Hepatocyte (in vitro differentiated cells): ENCODE measurements around the gene NXPE3. TPM values are rescaled to one million over a fixed set of nuclear protein-coding genes. Genes with fewer than 3 reads are reported as not detected.

Source experiments
- DNase-seq: peaks from one replicate; pipeline ENCODE4 v3.0.0-alpha.2; 2016; ENCODE audit warnings: low spot score
- H2AFZ ChIP-seq: fragments of 200-600 bp; sonication (generic); 2 replicates; pipeline ENCODE4 v1.6.0; 2016; ENCODE audit warnings: antibody characterized with exemption, mild to moderate bottlenecking
- H3K27ac ChIP-seq: fragments of 200-600 bp; sonication (generic); 2 replicates; pipeline ENCODE4 v1.5.1; 2016; ENCODE audit warnings: mild to moderate bottlenecking
- H3K27me3 ChIP-seq: fragments of 200-600 bp; sonication (generic); 2 replicates; pipeline ENCODE4 v1.6.1; 2016
- H3K36me3 ChIP-seq: fragments of 200-600 bp; sonication (generic); replicated peaks from 2 replicates; pipeline ENCODE4 v1.5.1; 2016; ENCODE audit warnings: low read depth; ENCODE audit not compliant: insufficient read depth
- H3K4me1 ChIP-seq: fragments of 200-600 bp; sonication (generic); 2 replicates; pipeline ENCODE4 v1.5.1; 2016; ENCODE audit warnings: mild to moderate bottlenecking, moderate library complexity; ENCODE audit not compliant: insufficient read depth
- H3K4me2 ChIP-seq: fragments of 200-600 bp; sonication (generic); 2 replicates; pipeline ENCODE4 v1.6.0; 2016
- H3K4me3 ChIP-seq: fragments of 200-600 bp; sonication (generic); 2 replicates; pipeline ENCODE4 v1.5.1; 2016; ENCODE audit warnings: mild to moderate bottlenecking
- H3K79me2 ChIP-seq: fragments of 200-600 bp; sonication (generic); 2 replicates; pipeline ENCODE4 v1.6.0; 2017; ENCODE audit warnings: mild to moderate bottlenecking
- H3K9me2 ChIP-seq: fragments of 200-600 bp; sonication (generic); replicated peaks from 2 replicates; pipeline ENCODE4 v1.6.0; 2017; ENCODE audit warnings: mild to moderate bottlenecking; ENCODE audit not compliant: insufficient read depth
- H3K9me3 ChIP-seq: fragments of 200-600 bp; sonication (generic); 2 replicates; pipeline ENCODE4 v1.5.1; 2016; ENCODE audit warnings: low read depth, mild to moderate bottlenecking
- H4K20me1 ChIP-seq: fragments of 200-600 bp; sonication (generic); 2 replicates; pipeline ENCODE4 v1.6.0; 2016; ENCODE audit warnings: mild to moderate bottlenecking; ENCODE audit not compliant: insufficient read depth, poor library complexity, severe bottlenecking
- CTCF ChIP-seq: fragments of 200-600 bp; sonication (generic); IDR thresholded peaks from 2 replicates; pipeline ENCODE4 v1.5.1; 2016; ENCODE audit warnings: antibody characterized with exemption, mild to moderate bottlenecking; ENCODE audit not compliant: poor library complexity
- EZH2 ChIP-seq: fragments of 200-600 bp; sonication (generic); IDR thresholded peaks from 2 replicates; pipeline ENCODE4 v1.6.1; 2016; ENCODE audit warnings: antibody characterized with exemption, mild to moderate bottlenecking, borderline replicate concordance
- EZH2phosphoT487 ChIP-seq: fragments of 200-600 bp; sonication (generic); IDR thresholded peaks from one replicate; pipeline ENCODE4 v1.6.1; 2018; ENCODE audit warnings: antibody characterized with exemption, mild to moderate bottlenecking, low read depth, moderate library complexity; ENCODE audit not compliant: unreplicated experiment, severe bottlenecking
- WGBS: methylation state at CpG from one replicate; pipeline ENCODE4 v1.1.6; 2016; ENCODE audit warnings: low lambda C conversion rate; ENCODE audit errors: missing lambda C conversion rate; 5-methylcytosine and 5-hydroxymethylcytosine counted together
- polyA plus RNA-seq: library from polyadenylated mRNA; unstranded; fragments of >200 nt; fragmentation: Nextera tagmentation; extraction: Ambion mirVana; gene quantifications from 2 replicates; pipeline ENCODE4 v1.2.1, GENCODE V29; 2016
- total RNA-seq: library from RNA; depleted of rRNA; stranded (reverse); fragments of >200 nt; gene quantifications from 2 replicates; pipeline ENCODE4 v1.2.3, GENCODE V29; 2014

The NXPE3 gene
- total and polyA plus RNA-seq, 2 experiments from 2014 or later = 5.9 TPM

DNA sequence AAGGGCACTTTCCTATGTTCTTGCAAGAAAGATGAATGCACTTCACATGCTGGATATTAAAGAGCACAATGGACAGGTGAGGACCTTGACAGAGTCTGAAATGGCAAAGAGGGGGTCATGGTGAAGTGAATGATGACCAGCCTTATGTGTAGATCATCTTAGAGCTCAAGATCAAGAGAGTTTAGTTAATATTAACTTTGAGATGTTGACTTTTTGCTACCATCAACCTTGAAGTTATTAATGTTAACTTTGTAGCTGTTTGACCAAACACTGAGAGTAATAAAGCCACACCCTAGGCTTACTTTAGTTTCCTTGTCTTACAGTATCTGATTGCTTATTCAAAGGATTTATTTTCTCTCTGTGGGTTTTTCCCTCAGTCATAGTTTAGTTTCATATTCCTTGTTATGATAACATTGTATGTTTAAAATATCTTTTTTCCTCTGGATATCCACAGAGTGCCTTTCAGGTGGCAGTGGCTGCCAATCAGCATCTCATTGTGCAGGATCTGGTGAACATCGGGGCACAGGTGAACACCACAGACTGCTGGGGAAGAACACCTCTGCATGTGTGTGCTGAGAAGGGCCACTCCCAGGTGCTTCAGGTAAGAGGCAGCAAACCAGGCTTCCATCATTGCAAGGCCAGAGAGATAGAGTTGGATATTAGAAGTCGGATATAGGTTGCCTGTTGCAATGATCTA, 75.7 kb downstream of the NXPE3 start:
- TF ChIP-seq CTCF (no peak), EZH2phosphoT487 (no peak), EZH2 (no peak)
- H3K4me1 ChIP-seq = peaks cover 12% of the 10 kb centered on the region
- peak overlapping the region; percentile 74 for H3K4me2 ChIP-seq
- no peak overlapping the region for H2AFZ ChIP-seq
- H3K4me3 ChIP-seq = no peak overlapping the region
- H3K27ac ChIP-seq = peak overlapping the region; percentile 99
- peaks cover 62% of the 10 kb centered on the region for H4K20me1 ChIP-seq
- no peaks in the 10 kb centered on the region for H3K9me2 ChIP-seq
- H3K27me3 ChIP-seq = no peaks in the 10 kb centered on the region
- H3K9me3 ChIP-seq = no peaks in the 10 kb centered on the region
- H3K79me2 ChIP-seq = peaks cover 64% of the 10 kb centered on the region
- H3K36me3 ChIP-seq = peaks cover 9% of the 10 kb centered on the region
- WGBS = 75% methylated on average over 2 of the region's 2 CpGs
- DNase-seq = no peak

DNA sequence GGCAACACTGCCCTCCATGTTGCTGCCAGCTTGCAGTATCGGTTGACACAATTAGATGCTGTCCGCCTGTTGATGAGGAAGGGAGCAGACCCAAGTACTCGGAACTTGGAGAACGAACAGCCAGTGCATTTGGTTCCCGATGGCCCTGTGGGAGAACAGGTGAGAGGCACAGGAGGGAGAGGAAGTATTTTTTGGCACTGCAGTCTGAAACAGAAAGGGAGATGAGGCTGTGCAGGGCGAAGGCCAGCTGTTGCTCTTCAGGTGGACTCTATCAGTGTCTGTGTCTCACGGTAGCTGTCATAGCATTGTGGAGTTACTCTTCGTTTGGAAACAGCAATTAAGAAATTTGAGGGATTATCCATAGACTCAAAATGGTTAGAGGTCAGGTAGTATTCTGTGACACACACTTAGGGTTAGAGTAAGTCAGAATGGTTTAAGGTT, 78.3 kb downstream of the NXPE3 start:
- Histone ChIP-seq H4K20me1 (peaks cover 38% of the 10 kb centered on the region), H3K4me2 (peak overlapping the region; percentile 74), H3K9me3 (no peaks in the 10 kb centered on the region), H3K27ac (peak overlapping the region; percentile 82), H3K79me2 (peaks cover 38% of the 10 kb centered on the region), H3K27me3 (no peaks in the 10 kb centered on the region), H3K36me3 (peaks cover 9% of the 10 kb centered on the region), H3K4me3 (no peak overlapping the region), H3K9me2 (no peaks in the 10 kb centered on the region), H3K4me1 (peaks cover 12% of the 10 kb centered on the region), H2AFZ (no peak overlapping the region)
- TF ChIP-seq EZH2 (no peak), CTCF (no peak), EZH2phosphoT487 (no peak)
- WGBS = 88% methylated on average over 8 of the region's 8 CpGs
- no peak for DNase-seq

- WGBS = 56% methylated on average over 4 of the region's 4 CpGs
- Histone ChIP-seq H3K4me2 (peak overlapping the region; percentile 74), H3K27ac (peak overlapping the region; percentile 82), H2AFZ (no peak overlapping the region), H3K36me3 (no peaks in the 10 kb centered on the region), H3K27me3 (no peaks in the 10 kb centered on the region), H3K4me1 (peaks cover 12% of the 10 kb centered on the region), H3K9me2 (no peaks in the 10 kb centered on the region), H3K4me3 (no peak overlapping the region), H3K9me3 (no peaks in the 10 kb centered on the region), H3K79me2 (peaks cover 26% of the 10 kb centered on the region), H4K20me1 (peaks cover 26% of the 10 kb centered on the region)
- TF ChIP-seq CTCF = no peak
- no peak for TF ChIP-seq EZH2
- no peak for TF ChIP-seq EZH2phosphoT487
- DNase-seq = no peak
Observed at GRCh38 chr3:101858464-101859030, 79.5 kb downstream of the NXPE3 start.
